NK-92 treated with Interleukin-12 subunit alpha and Interleukin-12 subunit beta, amount 100 ng/mL, for 24 hours (cell line): ENCODE measurements around the gene ZC3H4.
A peak's percentile ranks its signal among the peaks of the same experiment; 100 is the strongest.
"Not testable (repeated sequence)": the region's sequence is repeated elsewhere in the genome, so short reads cannot be mapped to it uniquely, and the experiment has no call there.

Source experiments
- DNase-seq: peaks from one replicate; lab custom pipeline; 2025; lab: John Stamatoyannopoulos, UW

The ZC3H4 gene

GRCh38 chr19:47107953-47108746 is 5.4 kb downstream of the ZC3H4 start:
- no peak for DNase-seq

DNA sequence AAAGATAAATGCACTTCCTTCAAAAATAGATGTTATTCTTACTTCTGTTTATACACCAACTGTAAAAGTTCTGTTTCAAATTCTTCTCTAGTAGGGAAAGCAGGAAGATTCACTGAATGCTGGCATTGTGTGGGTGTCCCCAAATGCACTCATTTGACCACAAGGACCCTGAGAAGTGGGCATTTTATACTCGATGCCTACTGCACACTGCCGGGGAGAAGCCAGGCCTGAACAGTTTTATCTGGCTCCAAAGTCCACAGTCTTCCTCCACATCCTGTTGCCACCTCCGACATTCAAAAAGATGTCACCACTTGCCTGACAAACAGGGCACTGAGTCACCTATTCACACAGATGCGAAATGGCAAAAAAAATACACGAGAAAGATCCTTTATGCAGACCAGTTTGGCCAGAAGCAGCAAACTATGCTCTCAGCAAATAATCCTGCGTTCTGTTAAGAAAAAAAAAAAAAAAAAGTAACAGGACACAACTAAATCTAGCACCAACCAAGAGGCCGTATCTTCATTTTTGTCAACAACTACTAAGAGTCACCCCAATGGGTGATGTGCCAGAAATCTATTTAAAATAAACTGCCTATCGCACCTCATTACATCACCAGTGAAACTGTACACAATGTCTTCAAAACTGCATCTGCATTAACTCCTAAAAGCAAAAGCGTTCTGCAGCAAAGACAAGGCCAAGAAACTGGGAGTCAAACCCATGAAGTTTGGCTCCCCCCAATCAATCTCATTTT is 6.2 kb downstream of the ZC3H4 start:
- no peak for DNase-seq

DNA sequence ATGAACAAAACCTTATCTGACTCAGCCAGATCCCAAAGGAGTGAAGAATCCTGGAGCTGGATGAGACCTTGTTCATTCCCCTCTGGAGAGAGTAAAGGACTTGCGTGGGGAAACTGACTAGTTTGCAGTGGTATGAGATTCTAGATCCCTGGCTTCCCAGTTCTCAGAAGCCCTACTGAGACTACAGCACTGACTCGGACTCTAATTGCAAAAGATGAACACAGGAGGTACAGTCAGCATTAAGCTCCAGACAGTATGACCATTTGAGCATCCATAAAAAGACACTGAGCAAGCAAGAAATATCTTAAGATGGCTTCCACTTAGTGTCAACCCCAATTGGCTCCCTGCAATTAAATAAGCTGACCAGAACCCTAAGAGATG is 6.8 kb downstream of the ZC3H4 start:
- DNase-seq: no peak

- no peak for DNase-seq
These were observed 7.7 kb downstream of the ZC3H4 start for GRCh38 chr19:47105874-47106273.

DNA sequence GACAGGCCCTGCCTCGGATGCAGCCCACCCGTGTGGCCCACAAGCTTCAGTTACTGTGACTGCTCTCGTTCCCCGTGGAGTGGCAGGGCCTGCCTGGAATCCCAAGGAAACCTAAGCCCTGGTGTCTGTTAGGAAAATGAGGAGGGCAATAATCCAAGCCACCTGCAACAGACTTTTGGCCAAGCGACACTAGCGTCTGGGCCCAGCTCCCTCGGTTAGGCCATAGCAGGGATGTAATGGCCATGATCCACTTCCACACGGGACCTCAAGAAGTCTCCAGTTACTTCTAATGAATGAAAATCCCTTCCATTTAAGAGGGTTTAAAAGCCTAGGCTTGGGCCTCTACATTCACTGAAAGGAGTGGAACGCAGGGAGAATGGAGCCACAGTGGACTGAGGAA is 8.9 kb downstream of the ZC3H4 start:
- DNase-seq: no peak

DNA sequence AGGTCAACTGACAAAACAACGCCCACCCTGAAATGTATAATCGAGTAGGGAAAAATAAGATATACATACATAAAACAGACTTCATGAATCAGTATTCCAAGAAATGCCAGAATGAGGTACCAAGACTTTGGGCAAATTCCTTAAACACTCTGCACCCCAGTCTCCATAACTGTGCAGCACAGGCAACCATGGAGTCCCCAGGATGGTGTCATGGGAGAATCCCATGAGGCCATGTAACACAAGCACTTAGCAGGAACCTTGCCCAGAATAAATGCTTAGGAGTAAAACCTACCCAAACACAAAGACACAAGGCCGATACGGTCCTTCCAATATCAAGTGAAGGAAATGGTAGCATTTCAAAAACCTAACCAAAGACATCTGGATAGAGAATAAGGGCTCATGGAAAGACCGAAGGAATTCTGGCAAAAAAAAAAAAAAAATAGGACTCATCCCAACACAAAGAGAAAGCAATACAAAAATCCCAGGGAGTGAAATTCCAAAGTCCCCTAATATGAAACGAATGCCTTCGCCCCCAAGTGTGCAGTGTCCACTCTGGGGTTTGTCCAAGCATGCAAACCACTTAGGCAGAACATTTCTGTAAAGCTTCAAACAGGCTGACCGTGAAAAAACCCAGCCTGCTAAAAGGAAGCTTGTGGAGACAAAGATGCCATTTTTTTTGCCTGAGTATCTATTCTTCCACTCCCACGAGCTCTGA is 11.1 kb downstream of the ZC3H4 start:
- no peak for DNase-seq

DNA sequence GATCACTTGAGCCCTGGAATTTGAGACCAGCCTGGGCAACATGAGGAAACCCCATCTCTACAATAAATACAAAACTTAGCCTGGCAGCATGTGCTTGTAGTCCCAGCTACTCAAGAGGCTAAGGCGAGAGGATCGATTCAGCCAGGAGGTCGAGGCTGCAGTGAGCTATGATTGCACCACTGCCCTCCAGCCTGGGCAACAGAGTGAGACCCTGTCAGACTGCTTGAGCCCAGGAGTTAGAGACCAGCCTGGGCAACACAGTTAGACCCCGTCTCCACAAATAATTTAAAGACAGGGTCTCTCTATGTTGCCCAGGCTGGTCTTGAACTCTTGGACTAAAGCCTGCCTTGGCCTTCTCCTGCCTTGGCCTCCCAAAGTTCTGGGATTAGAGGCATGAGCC is 12.5 kb downstream of the ZC3H4 start:
- not testable (repeated sequence) for DNase-seq

DNA sequence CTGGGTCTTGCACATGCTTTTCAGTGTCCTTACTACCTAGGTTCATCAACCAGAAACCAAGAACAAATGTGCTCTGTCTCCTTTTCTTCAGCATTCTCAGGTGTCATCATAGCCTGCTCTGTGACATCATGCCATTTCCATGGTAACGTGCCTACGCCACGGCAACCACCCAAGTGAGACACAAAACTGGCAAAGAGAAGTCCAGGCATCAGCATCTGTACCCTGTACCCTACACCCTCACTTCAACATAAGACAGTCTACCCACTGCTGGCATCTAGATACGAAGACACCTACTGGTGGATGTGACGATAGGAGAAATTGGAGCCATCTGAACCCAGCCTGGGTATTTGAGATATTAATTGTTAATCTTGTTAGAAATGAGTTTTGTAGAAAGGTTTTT is 13.3 kb downstream of the ZC3H4 start:
- DNase-seq: no peak

DNA sequence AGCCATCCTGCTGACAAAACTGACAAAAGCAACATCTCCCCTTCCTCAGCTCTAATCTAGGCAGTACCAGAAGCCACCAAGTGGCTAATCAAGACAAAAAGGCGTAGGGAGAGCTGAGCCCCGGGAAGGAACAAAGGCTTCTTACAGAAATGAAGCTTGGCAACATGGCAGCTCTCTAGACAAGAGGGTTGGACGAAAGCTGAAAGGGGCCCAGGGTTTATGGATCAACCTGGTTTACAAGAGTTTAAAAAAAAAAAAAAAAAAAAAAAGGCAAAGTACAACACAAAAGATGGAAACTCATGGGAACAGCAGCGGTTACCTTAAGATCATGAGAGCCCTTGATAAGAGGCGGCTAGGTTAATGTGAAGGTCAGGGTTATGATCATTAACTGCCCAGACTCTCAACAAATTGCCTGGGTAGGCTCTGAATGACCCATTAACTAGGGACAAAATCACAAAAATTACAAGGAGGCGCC is 14.0 kb downstream of the ZC3H4 start:
- DNase-seq: no peak

DNA sequence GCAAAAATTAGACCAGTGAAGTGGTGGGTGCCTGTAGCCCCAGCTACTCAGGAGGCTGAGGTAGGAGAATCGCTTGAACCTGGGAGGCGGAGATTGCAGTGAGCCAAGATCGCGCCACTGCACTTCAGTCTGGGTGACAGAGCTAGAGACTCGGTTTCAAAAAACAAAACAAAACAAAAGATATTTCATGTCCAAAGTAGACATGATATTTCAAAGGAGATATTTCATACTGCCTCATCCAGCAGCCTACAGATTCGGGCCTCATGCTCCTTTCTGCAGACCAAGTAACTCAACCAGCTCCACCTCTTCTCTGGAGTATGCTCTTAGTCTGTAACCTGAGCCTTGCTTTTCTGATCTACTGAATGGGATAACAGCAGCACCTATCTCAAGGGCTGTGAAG is 15.0 kb downstream of the ZC3H4 start:
- no peak for DNase-seq

DNA sequence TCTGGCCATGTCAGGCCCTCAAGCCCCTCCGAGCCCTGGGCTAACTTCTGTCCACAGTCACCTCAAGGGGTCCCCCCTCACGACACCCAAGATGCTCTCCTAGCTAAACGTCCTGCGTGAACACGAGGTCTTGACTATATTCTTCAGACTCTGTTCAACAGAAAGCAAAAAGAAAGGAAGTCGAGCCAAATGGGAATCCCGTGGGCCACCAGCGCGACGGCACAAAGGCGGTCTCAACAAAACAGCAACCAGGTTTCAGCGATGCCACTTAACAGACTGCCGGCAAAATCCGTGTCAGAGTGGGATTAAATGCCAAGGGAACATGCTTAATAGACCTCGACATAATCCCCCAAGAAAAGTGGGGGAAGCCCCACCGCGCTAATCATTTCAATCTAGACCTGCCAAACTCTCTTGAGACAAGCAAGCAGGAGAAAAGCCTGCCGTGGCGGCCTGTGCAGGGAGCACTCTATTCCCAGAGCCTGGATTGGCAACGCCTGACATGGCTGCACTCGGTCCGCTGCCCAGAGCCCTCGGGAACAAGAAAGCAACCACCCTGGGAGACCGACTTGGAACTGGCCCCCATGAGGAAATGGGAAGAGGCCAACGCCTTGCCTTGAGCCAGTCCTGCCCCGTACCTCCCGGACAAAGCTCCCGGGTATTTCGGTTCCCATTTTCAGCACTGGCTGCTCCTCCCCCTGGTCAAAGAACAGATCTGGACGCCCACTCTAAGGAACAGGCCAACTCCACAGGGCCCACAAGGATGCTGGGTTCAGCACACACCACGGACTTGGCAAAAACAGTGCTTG is 16.0 kb downstream of the ZC3H4 start:
- no peak for DNase-seq

DNA sequence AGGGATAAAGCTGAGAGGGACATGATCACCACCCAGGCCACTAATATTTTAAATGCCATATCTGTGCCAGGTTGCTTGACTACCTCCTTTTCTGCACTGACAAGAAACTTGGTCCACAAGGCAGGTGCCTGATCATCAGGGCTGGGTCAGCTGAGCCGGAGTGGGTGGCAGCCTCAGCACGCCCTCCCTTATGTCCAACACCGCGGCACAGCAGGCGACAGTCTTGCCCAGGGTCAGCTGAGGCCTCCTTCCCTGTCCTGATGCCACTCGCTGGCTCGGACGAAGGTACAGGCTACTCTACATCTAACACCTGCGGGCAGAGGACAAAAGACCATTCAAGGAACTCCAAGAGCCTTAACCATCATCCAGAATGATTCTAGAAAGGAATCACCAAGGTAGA is 16.9 kb downstream of the ZC3H4 start:
- no peak for DNase-seq

GRCh38 chr19:47096100-47096704 is 17.4 kb downstream of the ZC3H4 start:
- DNase-seq: no peak

GRCh38 chr19:47095476-47096099 is 18.0 kb downstream of the ZC3H4 start:
- DNase-seq: no peak

GRCh38 chr19:47094557-47095475 is 18.8 kb downstream of the ZC3H4 start:
- DNase-seq: peak; percentile 59

GRCh38 chr19:47093841-47094240 is 19.7 kb downstream of the ZC3H4 start:
- DNase-seq: peak; percentile 23

GRCh38 chr19:47093254-47093653 is 20.3 kb downstream of the ZC3H4 start:
- DNase-seq: peak; percentile 46

DNA sequence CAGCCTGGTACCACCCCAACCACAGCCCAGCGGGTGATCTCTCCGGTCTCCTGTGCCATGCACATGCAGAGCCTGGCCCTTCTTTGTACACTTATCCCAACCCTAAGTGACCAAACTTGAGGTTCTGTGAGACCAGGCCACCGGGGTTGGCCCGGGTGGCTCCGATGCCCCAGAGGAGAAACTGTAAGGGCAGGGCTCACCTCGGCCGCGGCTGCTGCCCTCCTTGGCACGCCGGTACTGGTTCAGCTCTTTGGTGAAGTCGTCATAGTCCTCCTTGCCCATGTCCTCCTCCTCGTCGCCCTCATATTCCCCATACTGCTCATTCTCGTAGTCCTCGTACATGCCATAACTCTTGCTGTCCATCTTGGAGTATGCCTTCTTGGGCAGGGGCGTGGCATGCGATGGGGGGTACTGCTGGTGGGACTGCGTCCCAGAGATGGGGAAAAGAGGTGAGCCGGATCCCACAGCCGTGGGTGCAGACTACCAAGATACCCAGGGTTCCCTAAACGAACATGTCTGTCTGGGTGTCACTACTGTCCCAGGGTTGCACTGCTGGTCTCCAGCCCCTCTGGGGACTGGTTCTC is 23.7 kb downstream of the ZC3H4 start:
- DNase-seq: no peak

GRCh38 chr19:47086280-47086679 is 27.3 kb downstream of the ZC3H4 start:
- no peak for DNase-seq
